ENCODE data around the gene APBB2.

Gene APBB2

DNA sequence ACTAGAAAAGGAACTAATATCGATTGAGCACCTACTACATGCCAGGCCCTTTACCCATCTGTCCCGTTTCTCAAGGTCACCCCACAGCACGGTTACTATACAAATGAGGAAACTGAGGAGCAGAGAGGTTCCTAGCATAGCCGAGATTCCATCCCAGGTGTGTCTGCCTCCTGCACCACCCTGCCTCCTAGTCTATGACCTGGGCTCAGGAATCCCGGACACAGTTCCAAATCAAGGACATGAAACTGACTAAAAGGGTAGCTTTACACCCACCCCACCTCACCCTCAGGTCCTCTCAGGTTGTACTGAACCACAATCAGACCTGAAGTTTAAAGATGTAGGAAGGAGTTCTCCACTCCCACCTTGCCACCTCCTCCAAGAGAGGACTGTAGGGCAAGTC lies 55.6 kb downstream of the APBB2 start:
- no peaks in the 10 kb centered on the region for H3K4me1 ChIP-seq (ENCODE audit: control insufficient read depth in 1 of 2, insufficient read depth in 1 of 2, low read depth in 1 of 2, low read length in 1 of 2)
- no peak overlapping the region for H3K27ac ChIP-seq
- TF ChIP-seq, protein P1, sequence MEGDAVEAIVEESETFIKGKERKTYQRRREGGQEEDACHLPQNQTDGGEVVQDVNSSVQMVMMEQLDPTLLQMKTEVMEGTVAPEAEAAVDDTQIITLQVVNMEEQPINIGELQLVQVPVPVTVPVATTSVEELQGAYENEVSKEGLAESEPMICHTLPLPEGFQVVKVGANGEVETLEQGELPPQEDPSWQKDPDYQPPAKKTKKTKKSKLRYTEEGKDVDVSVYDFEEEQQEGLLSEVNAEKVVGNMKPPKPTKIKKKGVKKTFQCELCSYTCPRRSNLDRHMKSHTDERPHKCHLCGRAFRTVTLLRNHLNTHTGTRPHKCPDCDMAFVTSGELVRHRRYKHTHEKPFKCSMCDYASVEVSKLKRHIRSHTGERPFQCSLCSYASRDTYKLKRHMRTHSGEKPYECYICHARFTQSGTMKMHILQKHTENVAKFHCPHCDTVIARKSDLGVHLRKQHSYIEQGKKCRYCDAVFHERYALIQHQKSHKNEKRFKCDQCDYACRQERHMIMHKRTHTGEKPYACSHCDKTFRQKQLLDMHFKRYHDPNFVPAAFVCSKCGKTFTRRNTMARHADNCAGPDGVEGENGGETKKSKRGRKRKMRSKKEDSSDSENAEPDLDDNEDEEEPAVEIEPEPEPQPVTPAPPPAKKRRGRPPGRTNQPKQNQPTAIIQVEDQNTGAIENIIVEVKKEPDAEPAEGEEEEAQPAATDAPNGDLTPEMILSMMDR (IDR thresholded peaks at IDR 0.05), result no peak
- no peaks in the 10 kb centered on the region for H3K27me3 ChIP-seq
- H3K36me3 ChIP-seq, result no peaks in the 10 kb centered on the region
- no peaks in the 10 kb centered on the region for H3K9me3 ChIP-seq
- H3K4me3 ChIP-seq (ENCODE audit: low read depth in 1 of 2, low read length in 1 of 2), result no peak overlapping the region

DNA sequence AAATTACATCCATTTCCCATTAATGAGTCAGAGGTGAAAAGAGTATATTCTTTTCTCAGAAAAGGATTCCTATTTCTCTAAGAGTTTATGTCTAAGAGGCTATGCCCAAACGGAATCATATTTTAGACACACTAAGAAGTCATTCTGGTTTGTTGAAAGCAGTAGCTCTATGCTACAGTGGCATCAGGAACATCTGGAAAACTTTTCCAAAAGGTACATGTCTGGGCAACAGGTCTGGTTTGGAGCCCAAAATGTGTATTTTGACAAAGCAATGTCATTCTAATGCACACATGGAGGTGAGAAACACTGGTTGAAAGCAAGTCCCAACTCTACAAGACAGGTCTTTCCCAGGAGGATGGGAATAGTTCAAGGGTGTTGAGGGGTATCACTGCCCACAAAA lies 56.1 kb downstream of the APBB2 start:
- Histone ChIP-seq H3K9me3 (no peaks in the 10 kb centered on the region), H3K4me1 (ENCODE audit: control insufficient read depth in 1 of 2, insufficient read depth in 1 of 2, low read depth in 1 of 2, low read length in 1 of 2) (no peaks in the 10 kb centered on the region), H3K36me3 (no peaks in the 10 kb centered on the region), H3K27ac (no peak overlapping the region), H3K27me3 (no peaks in the 10 kb centered on the region), H3K4me3 (ENCODE audit: low read depth in 1 of 2, low read length in 1 of 2) (no peak overlapping the region)
- TF ChIP-seq, protein P1 (IDR thresholded peaks at IDR 0.05), result no peak

DNA sequence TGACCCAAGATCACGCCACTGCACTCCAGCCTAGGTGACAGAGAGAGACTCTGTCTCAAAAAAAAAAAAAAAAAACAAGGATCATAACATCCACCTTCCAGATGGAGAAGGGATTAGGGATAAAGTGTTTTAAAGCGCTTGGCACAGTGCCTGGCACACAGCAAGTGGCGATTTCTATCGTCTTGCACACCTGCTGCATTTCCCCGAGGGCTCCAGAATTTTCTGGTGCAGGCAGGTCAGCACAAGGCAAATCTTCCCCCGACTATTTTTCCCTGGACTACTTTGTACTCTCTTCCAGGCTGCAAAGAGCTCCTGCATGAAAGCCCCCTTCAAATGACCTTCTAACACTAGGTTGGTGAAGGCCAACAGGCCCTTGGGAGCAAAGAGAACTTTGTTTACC lies 57.3 kb downstream of the APBB2 start:
- H3K4me1 ChIP-seq (ENCODE audit: control insufficient read depth in 1 of 2, insufficient read depth in 1 of 2, low read depth in 1 of 2, low read length in 1 of 2), result no peaks in the 10 kb centered on the region
- no peaks in the 10 kb centered on the region for H3K36me3 ChIP-seq
- no peaks in the 10 kb centered on the region for H3K9me3 ChIP-seq
- no peak overlapping the region for H3K4me3 ChIP-seq (ENCODE audit: low read depth in 1 of 2, low read length in 1 of 2)
- no peak overlapping the region for H3K27ac ChIP-seq
- no peaks in the 10 kb centered on the region for H3K27me3 ChIP-seq
- TF ChIP-seq, protein P1 (IDR thresholded peaks at IDR 0.05), result no peak

DNA sequence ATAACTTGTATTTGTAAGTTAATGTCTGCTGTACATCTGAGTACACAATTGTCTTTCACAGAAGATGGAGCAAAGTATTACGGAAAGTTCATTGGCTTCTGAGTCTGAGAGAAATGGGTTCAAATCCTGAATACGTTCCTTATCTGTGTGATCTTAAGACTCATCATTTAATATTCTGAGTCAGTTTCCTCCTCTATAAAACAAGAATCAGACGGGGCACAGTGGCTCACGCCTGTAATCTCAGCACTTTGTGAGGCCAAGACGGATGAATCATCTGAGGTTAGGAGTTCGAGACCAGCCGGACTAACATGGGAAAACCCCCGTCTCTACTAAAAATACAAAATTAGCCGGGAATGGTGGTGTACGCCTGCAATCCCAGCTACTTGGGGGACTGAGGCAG lies 57.8 kb downstream of the APBB2 start:
- Histone ChIP-seq H3K27me3 (no peaks in the 10 kb centered on the region), H3K9me3 (no peaks in the 10 kb centered on the region), H3K27ac (no peak overlapping the region), H3K36me3 (no peaks in the 10 kb centered on the region), H3K4me3 (ENCODE audit: low read depth in 1 of 2, low read length in 1 of 2) (no peak overlapping the region), H3K4me1 (ENCODE audit: control insufficient read depth in 1 of 2, insufficient read depth in 1 of 2, low read depth in 1 of 2, low read length in 1 of 2) (no peaks in the 10 kb centered on the region)
- TF ChIP-seq, protein P1 (IDR thresholded peaks at IDR 0.05), result no peak

DNA sequence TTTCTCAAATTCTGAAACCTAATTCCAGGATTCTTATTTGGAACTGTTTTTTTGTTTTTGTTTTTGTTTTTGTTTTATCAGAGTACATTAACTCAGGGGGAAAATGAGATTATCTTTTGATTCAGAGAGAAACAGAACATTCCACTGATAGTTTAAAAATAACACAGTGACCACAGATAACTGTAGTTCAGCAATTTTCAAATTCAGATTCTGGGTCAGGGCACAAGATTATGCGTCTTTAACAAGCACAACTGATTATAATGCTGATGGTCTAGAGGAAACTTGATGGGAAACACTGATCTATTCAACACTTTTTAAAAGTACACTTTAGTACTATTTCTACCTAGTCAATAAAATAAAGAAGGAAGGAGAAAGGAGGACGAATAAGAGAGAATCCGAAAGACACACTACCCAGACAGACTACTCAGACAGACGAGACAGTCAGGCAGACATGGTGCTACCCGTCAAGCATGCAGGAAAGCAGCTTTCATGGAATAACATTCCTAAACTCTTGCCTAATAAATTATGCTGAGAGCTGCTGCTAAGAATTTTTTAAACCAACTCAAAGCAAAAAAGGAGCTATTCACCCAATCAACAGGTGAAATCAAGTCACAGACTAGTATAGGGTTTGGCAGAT lies 59.0 kb downstream of the APBB2 start:
- H3K27ac ChIP-seq, result no peak overlapping the region
- H3K36me3 ChIP-seq, result no peaks in the 10 kb centered on the region
- no peaks in the 10 kb centered on the region for H3K4me1 ChIP-seq (ENCODE audit: control insufficient read depth in 1 of 2, insufficient read depth in 1 of 2, low read depth in 1 of 2, low read length in 1 of 2)
- TF ChIP-seq, protein P1 (IDR thresholded peaks at IDR 0.05), result no peak
- no peaks in the 10 kb centered on the region for H3K27me3 ChIP-seq
- no peaks in the 10 kb centered on the region for H3K9me3 ChIP-seq
- H3K4me3 ChIP-seq (ENCODE audit: low read depth in 1 of 2, low read length in 1 of 2), result no peak overlapping the region

DNA sequence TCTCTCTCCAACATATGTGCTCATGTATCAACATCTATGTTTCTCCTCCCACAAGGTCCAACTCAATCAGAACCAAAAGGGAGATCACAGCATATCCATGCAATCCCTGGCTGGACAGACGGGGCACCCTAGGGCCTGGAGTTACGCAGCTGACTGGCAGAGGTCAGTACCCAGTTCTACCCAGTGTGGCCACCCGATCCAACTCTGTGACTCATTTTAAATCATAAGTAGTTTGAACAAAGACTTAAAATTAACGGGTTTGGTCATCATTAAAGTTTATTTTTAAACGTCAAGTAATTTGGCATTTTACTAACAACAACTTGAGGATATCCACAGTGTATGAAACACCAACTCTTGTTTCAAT lies 59.5 kb downstream of the APBB2 start:
- no peaks in the 10 kb centered on the region for H3K27me3 ChIP-seq
- no peaks in the 10 kb centered on the region for H3K9me3 ChIP-seq
- TF ChIP-seq, protein P1 (IDR thresholded peaks at IDR 0.05), result no peak
- H3K4me1 ChIP-seq (ENCODE audit: control insufficient read depth in 1 of 2, insufficient read depth in 1 of 2, low read depth in 1 of 2, low read length in 1 of 2), result no peaks in the 10 kb centered on the region
- H3K36me3 ChIP-seq, result no peaks in the 10 kb centered on the region
- H3K27ac ChIP-seq, result no peak overlapping the region
- no peak overlapping the region for H3K4me3 ChIP-seq (ENCODE audit: low read depth in 1 of 2, low read length in 1 of 2)

All from neutrophil (primary cell).